HepG2 (cell line): ENCODE data around the gene IQSEC1. TPM values are rescaled to one million over a fixed set of nuclear protein-coding genes. Genes with fewer than 3 reads are reported as not detected.

Source experiments
- ATAC-seq: fragments of 200-7000 bp; cut with Tn5 transposase; 3 replicates; pipeline ENCODE4 v1.9.1; 2020; ENCODE audit warnings: mild to moderate bottlenecking, moderate library complexity
- BruUV-seq: library from RNA; stranded (reverse); fragments of 400-500 nt; replicated peaks from 2 replicates; lab custom pipeline; 2021; lab: Mats Ljungman, UMichigan
- CTCF ChIA-PET: fragments of 300-600 bp; formaldehyde crosslinking; extraction: SDS; loops from one replicate; lab custom pipeline; 2021; ENCODE audit warnings: low total read pairs, inconsistent platforms, low intra/inter-chr PET ratio; lab: Yijun Ruan, JAX
- POLR2A ChIA-PET: fragments of 350-600 bp; sonication (Branson Sonifier 250); formaldehyde crosslinking; loops from one replicate; lab custom pipeline; 2020; ENCODE audit warnings: antibody characterized with exemption, inconsistent platforms; lab: Yijun Ruan, JAX
- DNase-seq: peaks from one replicate; pipeline ENCODE4 v3.0.0-alpha.2; 2015; ENCODE audit warnings: low spot score
- FAIRE-seq: peaks from 3 replicates; lab custom pipeline; 2011; peaks lifted over from hg19 to GRCh38; lab: Jason Lieb, UNC
- H2AFZ ChIP-seq: one replicate; pipeline ENCODE4 v1.6.1; 2011; ENCODE audit warnings: low read length, inconsistent platforms
- H3K27ac ChIP-seq: fragments of 300-600 bp; 3 replicates; pipeline ENCODE4 v1.8.0; 2011; ENCODE audit warnings: mixed run types, mild to moderate bottlenecking, mixed read lengths, low read length, inconsistent platforms; ENCODE audit not compliant: insufficient read depth; ENCODE audit errors: extremely low read length
- H3K27me3 ChIP-seq, 2 experiments: fragments of 200-600 bp in 1 of 2; 2 replicates in 1 of 2; 3 replicates in 1 of 2; pipeline versions ENCODE4 v1.6.0 to v1.8.0; 2011; ENCODE audit warnings: low read length in 2 of 2, mild to moderate bottlenecking in 2 of 2, moderate library complexity in 2 of 2, inconsistent platforms in 1 of 2; ENCODE audit not compliant: insufficient read depth in 2 of 2, control insufficient read depth in 1 of 2
- H3K36me3 ChIP-seq, 2 experiments: fragments of 200-600 bp in 1 of 2; replicated peaks in 1 of 2; 2 replicates in 1 of 2; 3 replicates in 1 of 2; pipeline versions ENCODE4 v1.5.1 to v1.8.0; 2011; ENCODE audit warnings: low read length in 2 of 2, inconsistent platforms in 1 of 2; ENCODE audit not compliant: insufficient read depth in 2 of 2, control insufficient read depth in 1 of 2
- H3K4me1 ChIP-seq: 2 replicates; pipeline ENCODE4 v1.5.1; 2012; ENCODE audit warnings: low read length, inconsistent platforms; ENCODE audit not compliant: insufficient read depth
- H3K4me2 ChIP-seq: 2 replicates; pipeline ENCODE4 v1.6.0; 2011; ENCODE audit warnings: low read depth, low read length, inconsistent platforms
- H3K4me3 ChIP-seq, 3 experiments: fragments of 200-600 bp in 1 of 3; sonication (generic), shearing (Covaris generic) in 1 of 3; replicated peaks in 1 of 3; 2 replicates each; pipeline ENCODE4 v1.5.1; 2011 to 2016; ENCODE audit warnings: low read length in 3 of 3, inconsistent platforms in 2 of 3, low read depth in 2 of 3, mild to moderate bottlenecking in 2 of 3, control low read depth in 1 of 3, mixed read lengths in 1 of 3; ENCODE audit not compliant: insufficient read depth in 1 of 3
- H3K79me2 ChIP-seq: one replicate; pipeline ENCODE4 v1.6.1; 2011; ENCODE audit warnings: low read length, inconsistent platforms; ENCODE audit not compliant: insufficient read depth
- H3K9ac ChIP-seq: 2 replicates; pipeline ENCODE4 v1.6.0; 2011; ENCODE audit warnings: mild to moderate bottlenecking, low read depth, low read length, inconsistent platforms; ENCODE audit not compliant: insufficient read depth
- H3K9me3 ChIP-seq: 2 replicates; pipeline ENCODE4 v1.5.1; 2012; ENCODE audit warnings: mild to moderate bottlenecking, low read length
- H4K20me1 ChIP-seq: 2 replicates; pipeline ENCODE4 v1.6.0; 2011; ENCODE audit warnings: inconsistent platforms, mild to moderate bottlenecking, low read length, moderate library complexity; ENCODE audit not compliant: insufficient read depth
- BHLHE40 ChIP-seq: IDR thresholded peaks from 2 replicates; pipeline ENCODE4 v1.6.1; 2011; ENCODE audit warnings: low read length, improper control_type of control experiment
- POLR2A ChIP-seq, 2 experiments: IDR thresholded peaks; 2 replicates each; pipeline ENCODE4 v1.6.1; 2011; ENCODE audit warnings: low read depth in 2 of 2, low read length in 2 of 2, mild to moderate bottlenecking in 1 of 2, moderate library complexity in 1 of 2; ENCODE audit not compliant: insufficient read depth in 1 of 2
- UBTF ChIP-seq: sonication (generic); formaldehyde crosslinking; IDR thresholded peaks from 2 replicates; pipeline ENCODE4 v1.4.0; 2020; ENCODE audit warnings: mild to moderate bottlenecking, missing genetic modification reagents
- ZNF629 ChIP-seq: sonication (generic); formaldehyde crosslinking; conservative IDR thresholded peaks from 2 replicates; pipeline ENCODE4 v1.5.0; 2020; ENCODE audit warnings: missing genetic modification reagents
- ZNF768 ChIP-seq: sonication (generic); formaldehyde crosslinking; IDR thresholded peaks from 2 replicates; pipeline ENCODE4 v1.4.0; 2020; ENCODE audit warnings: missing genetic modification reagents
- WGBS: methylation state at CpG from one replicate; pipeline ENCODE4 v1.1.6; 2017; ENCODE audit warnings: low lambda C conversion rate; 5-methylcytosine and 5-hydroxymethylcytosine counted together
- in situ Hi-C: cut with HindIII; loops from 2 replicates; pipeline ENCODE4 v1.10.0; 2017; ENCODE audit warnings: low pct_unique_long_range_greater_than_20kb; ENCODE audit not compliant: extremely low pct_ligation_motif_present
- intact Hi-C: fragments of 100-400 bp; cut with micrococcal nuclease; formaldehyde crosslinking; loops from one replicate; pipeline ENCODE4 v1.10.0; 2022; ENCODE audit not compliant: unreplicated experiment
- polyA plus RNA-seq, 8 experiments: library from polyadenylated mRNA; depleted of rRNA in 3 of 8; stranded (reverse) in 7 of 8; unstranded in 1 of 8; fragments of >200 nt; fragmentation: Illumina TruSeq in 4 of 8; extraction: Trizol in 4 of 8; gene quantifications; 2 replicates each; pipeline versions ENCODE4 v1.2.1 to v1.2.3, GENCODE V29; 2011 to 2016; ENCODE audit warnings: low read depth in 4 of 8, missing spikeins in 1 of 8, mixed read lengths in 1 of 8; ENCODE audit not compliant: insufficient read depth in 1 of 8
- total RNA-seq, 5 experiments: library from RNA; depleted of rRNA; stranded (reverse); fragments of >200 nt; fragmentation: Illumina TruSeq; extraction: Trizol; gene quantifications; 2 replicates each; pipeline ENCODE4 v1.2.3, GENCODE V29; 2016; ENCODE audit warnings: low read depth in 1 of 5

Gene IQSEC1
- total and polyA plus RNA-seq, 2 of the 13 experiments (the other 11 are each of a cell fraction or from before 2014, with no cell fraction given): 17.4 to 20.2 TPM

GRCh38 chr3:13009946-13010315 lies 63.3 kb downstream of the IQSEC1 start:
- Histone ChIP-seq H3K27ac (no peak overlapping the region), H3K9me3 (no peaks in the 10 kb centered on the region), H3K36me3 (no peaks in the 10 kb centered on the region), H3K9ac (no peak overlapping the region), H4K20me1 (0 out of 2 replicates have a peak, but pooled peaks cover 4% of the 10 kb centered on the region), H2AFZ (no peak overlapping the region)
- intact Hi-C loops: no loop called here
- DNase-seq: no peak
- no peak for ATAC-seq
- in situ Hi-C loops: no loop called here
- BruUV-seq: no TSS peak
- CTCF ChIA-PET: no interaction called here
- TF ChIP-seq POLR2A (IDR thresholded peaks at IDR 0.05; ENCODE audit: insufficient read depth in 1 of 2, low read depth in 2 of 2, low read length in 2 of 2) (no peak), BHLHE40 (no peak), ZNF629 (CRISPR knock-in tag) (0 out of 2 replicates have a peak, but pooled peaks have one; percentile 42)
- TF ChIP-seq, all 625 proteins: peak for 1
- FAIRE-seq: no peak
- WGBS: 96% methylated on average over 5 of the region's 7 CpGs
- no peaks in the 10 kb centered on the region for H3K79me2 ChIP-seq
- H3K27me3 ChIP-seq: no peaks in the 10 kb centered on the region
- no peak overlapping the region for H3K4me3 ChIP-seq
- no peak overlapping the region for H3K4me2 ChIP-seq
- POLR2A ChIA-PET: no interaction called here
- peaks cover 8% of the 10 kb centered on the region for H3K4me1 ChIP-seq

- no peak overlapping the region for H3K27ac ChIP-seq
Measured at GRCh38 chr3:13009132-13009945, 63.9 kb downstream of the IQSEC1 start.

More at GRCh38 chr3:13009132-13009945, 63.9 kb downstream of the IQSEC1 start:
- H3K4me1 ChIP-seq: peaks cover 8% of the 10 kb centered on the region
- 94% methylated on average over 7 of the region's 16 CpGs for WGBS
- BruUV-seq: no TSS peak
- no peak overlapping the region for H3K9ac ChIP-seq
- no peak overlapping the region for H2AFZ ChIP-seq
- in situ Hi-C loops (no loop called here), intact Hi-C loops (no loop called here)
- 0 out of 2 replicates have a peak, but pooled peaks cover 4% of the 10 kb centered on the region for H4K20me1 ChIP-seq
- H3K27me3 ChIP-seq: no peaks in the 10 kb centered on the region
- POLR2A ChIA-PET: no interaction called here
- CTCF ChIA-PET: no interaction called here
- no peak for ATAC-seq
- no peaks in the 10 kb centered on the region for H3K9me3 ChIP-seq
- no peak overlapping the region for H3K4me3 ChIP-seq
- TF ChIP-seq ZNF768 (CRISPR knock-in tag): peak; percentile 87
- no peak for TF ChIP-seq UBTF (CRISPR knock-in tag)
- TF ChIP-seq, all 625 proteins: peak for 1
- DNase-seq (no peak), FAIRE-seq (no peak)
- Histone ChIP-seq H3K4me2 (no peak overlapping the region), H3K79me2 (no peaks in the 10 kb centered on the region), H3K36me3 (no peaks in the 10 kb centered on the region)
